Measurements from ENCODE around the gene INPP5B. TPM values are rescaled to one million over a fixed set of nuclear protein-coding genes. Genes with fewer than 3 reads are reported as not detected.

Gene INPP5B
- total and polyA plus RNA-seq, 9 of the 15 experiments (the other 6 are each of a cell fraction or from before 2014, with no cell fraction given), result 14.1 to 28.7 (median 20.9) TPM

DNA sequence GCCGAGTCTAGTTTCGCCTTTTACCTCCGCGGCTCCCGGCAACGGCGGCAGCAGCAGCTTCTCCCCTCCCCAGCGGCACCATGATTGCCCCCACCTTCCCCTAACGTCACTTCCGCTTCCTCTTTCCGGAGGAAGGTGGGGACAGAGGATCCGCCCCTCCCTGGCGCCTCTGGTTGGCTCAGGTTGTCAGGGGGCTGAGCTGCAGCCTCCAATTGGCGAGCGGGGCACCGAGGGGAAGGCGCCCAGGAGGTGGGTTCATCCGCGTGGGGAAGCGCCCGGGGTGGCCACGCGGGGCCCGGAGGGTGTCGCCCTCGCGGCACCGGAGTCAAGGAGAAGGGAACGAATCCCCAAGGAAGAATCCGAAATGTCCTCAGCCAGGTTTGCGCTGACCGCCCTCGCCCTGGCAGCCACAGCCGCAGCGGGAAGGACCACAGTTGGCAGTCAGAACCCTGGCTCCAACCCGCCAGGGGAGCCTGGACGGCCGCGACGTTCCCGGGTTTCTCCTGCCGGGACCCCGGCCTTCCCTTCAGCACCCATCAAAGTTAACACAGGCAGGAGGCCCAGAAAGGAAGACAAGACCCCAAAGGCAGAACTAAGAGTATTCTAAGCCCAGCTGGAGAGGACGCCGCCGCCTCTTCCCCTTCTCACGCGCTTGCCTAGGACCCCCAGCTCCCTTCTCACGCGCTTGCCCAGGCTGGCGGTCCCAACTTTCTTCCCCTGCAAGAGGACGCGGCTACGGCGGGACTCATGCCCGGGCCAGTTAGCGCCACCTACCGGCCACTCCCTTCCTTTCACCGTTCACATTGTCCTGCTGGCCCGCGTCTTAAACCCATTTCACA lies 87.1 kb downstream of the INPP5B start, which contains the start of gene MTF1 (continued):
- no peak for TF ChIP-seq AFF4 (CRISPR knock-in tag; IDR thresholded peaks at IDR 0.05)
- TF ChIP-seq ZBTB40 (IDR thresholded peaks at IDR 0.05), result peak; percentile 99
- no peak for TF ChIP-seq ZBTB40 (CRISPR knock-in tag; IDR thresholded peaks at IDR 0.05)
- no peak for TF ChIP-seq MBD1 (CRISPR knock-in tag; IDR thresholded peaks at IDR 0.05)
- peak; percentile 63; the same call in 1 of the 2 replicates for TF ChIP-seq GATAD2B (IDR thresholded peaks at IDR 0.05; ENCODE audit: borderline replicate concordance)
- TF ChIP-seq PPARD (CRISPR knock-in tag; IDR thresholded peaks at IDR 0.05), result no peak
- TF ChIP-seq HDAC1 (IDR thresholded peaks at IDR 0.05), result peak in 1 of 2 experiments; percentile 97; a peak in 2 of 4 replicates
- no peak for TF ChIP-seq PHB2 (IDR thresholded peaks at IDR 0.05; ENCODE audit: low read depth)
- peak; percentile 67 for TF ChIP-seq RB1 (IDR thresholded peaks at IDR 0.05; ENCODE audit: low read depth)
- no peak for TF ChIP-seq ZNF75A (CRISPR knock-in tag; IDR thresholded peaks at IDR 0.05)
- TF ChIP-seq KAT2B (IDR thresholded peaks at IDR 0.05; ENCODE audit: low read depth, low read length), result no peak
- no peak for TF ChIP-seq BCL6 (CRISPR knock-in tag; IDR thresholded peaks at IDR 0.05)

Data from K562 (cell line).